Measurements from ENCODE around the gene RAB31.

DNA sequence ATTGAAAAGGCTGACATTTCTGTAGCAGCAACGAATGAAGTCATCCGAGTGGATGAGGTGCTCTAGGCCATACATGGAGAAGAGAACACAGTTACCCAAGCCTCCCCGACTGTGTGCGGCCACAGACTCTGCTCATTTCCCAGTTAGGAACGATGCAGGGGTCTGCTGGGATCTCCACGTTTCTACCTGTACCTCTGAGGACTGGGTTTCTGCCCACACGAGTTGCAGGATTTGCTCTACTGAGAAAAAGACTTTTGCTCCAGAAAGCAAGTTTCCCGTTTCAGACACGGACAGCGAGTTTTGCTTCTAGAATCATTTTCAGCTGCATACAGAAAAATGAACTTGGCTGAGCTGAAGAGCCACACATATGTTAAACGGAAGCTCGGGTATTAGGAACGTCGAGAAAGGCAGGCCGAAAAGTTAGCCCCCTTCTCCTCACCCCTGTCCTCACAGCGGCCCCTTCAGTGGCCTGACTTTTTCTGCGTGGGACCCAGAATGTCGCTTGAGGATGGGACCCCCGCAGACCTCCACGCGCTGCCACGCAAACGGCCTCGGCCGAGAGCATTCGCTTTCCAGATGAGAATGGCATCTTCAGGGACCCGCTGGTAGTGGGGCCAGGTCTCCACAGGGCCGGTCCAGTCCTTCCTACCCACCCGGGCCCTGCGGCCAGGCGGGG, 582 bp upstream of the RAB31 start:
- TF ChIP-seq CTCF (IDR thresholded peaks at IDR 0.05) (no peak), POLR2A (IDR thresholded peaks at IDR 0.05) (peak in 1 of 3 donors; percentile 37)
